Suppressor macrophage treated with lipopolysaccharide for 1 hour (primary cell): ENCODE results near the gene PCDH9.
A peak's percentile ranks its signal among the peaks of the same experiment; 100 is the strongest.

Experiments used
- DNase-seq, 3 donors: peaks; one replicate each; pipeline ENCODE4 v3.0.0-alpha.2; 2020 to 2022

PCDH9 gene

DNA sequence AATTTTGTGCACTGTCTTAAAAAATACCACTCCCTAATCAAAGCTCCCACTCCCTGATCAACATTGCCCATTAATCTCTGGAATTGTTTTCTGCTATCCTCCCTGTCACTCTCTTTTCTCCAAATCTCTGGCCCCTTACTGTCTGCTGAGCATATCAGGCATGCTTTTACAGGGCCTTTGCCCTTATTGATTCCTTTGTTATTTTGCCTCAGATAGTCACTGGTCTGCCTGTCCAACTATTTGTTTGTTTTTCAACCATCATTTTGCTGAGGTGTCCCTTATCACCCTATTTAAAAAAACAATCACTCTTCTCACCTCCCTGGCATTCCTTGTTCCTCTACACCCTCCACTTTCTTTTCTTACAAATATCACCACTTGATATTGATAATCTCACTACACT is 153.0 kb downstream of the PCDH9 start:
- no peak for DNase-seq

GRCh38 chr13:67076378-67076777 is 153.8 kb downstream of the PCDH9 start:
- DNase-seq = no peak

DNA sequence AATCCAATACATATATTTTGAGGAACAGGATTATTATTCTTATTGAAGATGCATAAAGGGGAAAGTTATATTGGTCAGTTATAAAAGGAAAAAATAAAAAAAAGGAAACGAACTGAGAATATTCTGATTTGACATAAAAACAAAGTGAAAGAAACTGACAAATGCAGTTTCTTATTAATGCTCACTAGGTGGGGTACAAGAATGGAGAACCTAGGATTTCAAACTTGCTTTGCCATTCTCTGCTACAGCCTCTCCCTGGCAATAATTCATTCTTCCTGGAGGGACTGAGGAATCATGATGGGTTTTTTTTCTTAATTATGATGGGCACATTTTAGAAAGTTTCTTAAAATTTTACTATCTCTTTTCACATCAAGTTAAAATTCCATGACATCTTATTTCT is 154.9 kb downstream of the PCDH9 start:
- DNase-seq = peak in 1 of 3 donors; percentile 1

DNA sequence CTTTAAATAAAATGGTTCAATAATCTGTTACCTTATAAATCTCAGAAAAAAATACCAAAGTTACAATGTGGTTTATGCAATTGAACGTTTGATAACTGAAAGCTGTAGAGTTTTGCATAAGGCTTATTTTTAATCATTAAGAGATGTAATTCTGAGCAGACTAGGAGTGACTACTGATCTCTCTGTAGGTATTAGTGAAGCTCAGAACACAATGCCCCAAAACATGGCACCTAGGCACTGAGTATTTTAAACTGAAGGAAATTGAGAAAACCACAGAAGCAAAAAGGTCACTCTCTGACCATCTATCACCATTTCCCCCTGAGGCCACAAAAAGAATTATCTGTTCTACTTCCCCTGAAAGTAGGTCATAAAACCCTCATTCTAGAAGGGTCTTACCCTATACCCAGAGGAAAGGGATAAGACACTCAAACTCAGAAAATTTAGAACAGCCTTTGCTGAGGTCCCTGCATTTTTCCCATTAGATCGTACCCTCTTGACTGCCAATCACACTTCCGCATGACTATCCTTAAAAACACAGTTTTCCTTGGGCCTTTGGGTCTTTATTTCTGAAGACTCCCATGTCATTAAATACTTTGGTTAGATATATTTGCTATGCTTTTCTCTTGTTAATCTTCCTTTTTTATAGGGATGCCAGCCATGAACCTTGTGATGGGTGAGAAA is 158.1 kb downstream of the PCDH9 start:
- DNase-seq = no peak

GRCh38 chr13:67070306-67070705 is 159.8 kb downstream of the PCDH9 start:
- no peak for DNase-seq

GRCh38 chr13:67069117-67069767 is 160.9 kb downstream of the PCDH9 start:
- no peak for DNase-seq

DNA sequence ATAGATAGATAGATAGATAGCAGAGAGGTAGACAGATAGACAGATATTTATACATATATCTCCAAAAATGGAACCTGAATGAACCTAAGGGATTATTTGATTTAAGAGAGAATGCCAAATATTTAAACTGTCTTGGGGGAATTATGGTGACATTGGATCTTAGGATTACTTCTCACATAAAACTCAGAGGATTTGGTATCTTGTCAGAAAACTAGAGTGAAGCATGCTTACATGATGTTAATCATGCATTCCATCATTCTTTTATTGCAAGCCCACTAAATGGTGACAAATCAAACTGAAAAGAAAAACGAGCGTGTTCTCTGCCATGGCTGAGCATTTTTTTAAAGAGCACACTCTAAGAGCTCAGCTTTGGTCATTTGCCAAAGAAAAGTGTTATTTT is 165.2 kb downstream of the PCDH9 start:
- DNase-seq = no peak

DNA sequence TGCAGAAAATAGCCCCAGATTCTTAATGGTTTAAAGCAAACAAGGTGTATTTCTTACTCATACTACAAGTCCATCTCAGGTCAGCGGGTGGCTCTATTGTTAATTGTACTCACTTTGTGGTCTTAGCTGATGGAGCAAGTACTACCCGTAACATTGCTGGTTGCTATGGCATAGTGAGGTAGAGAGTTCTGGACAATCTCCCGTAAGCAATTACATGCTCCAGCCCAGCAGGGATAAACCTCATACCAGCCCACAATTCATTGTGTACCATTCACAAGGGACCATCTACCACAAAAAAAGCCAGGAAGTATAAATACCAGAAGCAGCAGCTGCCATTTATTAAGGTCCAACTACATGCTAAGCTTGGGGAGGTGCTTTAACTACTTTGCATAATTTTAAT is 167.1 kb downstream of the PCDH9 start:
- DNase-seq = no peak

DNA sequence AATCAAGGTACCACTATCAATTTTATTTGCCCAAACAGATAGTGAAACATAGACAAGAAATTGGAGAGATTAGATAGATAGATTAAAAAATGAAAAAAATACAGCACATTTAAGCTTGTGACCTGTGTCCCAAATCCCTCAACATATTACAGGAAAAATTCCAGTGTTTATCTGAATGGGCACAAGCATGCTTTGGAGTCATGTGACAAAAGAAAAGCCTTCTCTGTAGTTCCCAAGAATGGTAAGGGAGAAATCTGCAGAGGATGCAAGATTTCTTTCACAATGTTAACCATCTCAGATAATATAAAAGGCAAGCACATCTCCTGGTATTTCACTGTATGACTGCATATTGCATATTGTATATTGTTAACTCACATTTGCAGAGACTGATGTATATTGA is 168.0 kb downstream of the PCDH9 start:
- no peak for DNase-seq

DNA sequence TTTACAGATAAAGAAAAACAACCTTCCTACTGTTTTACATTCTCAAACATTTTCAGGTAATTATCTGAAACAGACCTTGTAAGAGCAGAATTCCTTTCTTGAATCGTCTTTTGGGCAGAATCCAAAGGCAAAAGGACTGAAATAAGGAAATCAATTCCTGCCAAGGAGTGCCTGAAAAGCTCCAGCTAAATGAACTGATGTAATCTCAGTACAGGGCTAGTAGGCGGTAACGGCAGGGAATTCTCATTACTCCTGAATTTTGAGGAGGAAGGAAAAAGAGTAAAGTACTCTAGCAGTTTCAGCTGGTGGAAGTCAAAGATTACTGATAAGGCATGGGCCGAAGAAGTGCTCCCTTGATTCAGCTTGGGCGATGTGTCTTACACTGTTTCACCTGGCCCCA is 168.4 kb downstream of the PCDH9 start:
- DNase-seq = no peak

- no peak for DNase-seq
These were observed 177.3 kb downstream of the PCDH9 start for GRCh38 chr13:67052550-67053490.

DNA sequence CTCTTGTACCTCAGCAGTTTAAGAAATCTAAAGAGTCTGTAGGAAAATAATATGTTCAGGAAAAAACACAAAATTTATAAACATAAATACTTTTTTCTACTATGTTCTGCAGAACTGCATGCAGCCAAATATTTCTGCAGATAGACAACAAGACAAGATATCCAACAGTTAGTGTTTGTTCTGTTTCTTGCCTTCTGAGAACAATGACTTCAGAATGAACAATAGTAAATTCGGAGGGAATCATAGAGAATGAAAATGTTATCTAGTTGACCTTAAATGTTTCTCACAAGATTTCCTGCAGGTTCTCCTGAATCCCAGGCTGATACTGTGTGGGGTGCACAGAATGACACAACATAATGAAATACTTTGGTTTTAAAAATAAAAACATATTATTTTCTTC is 180.4 kb downstream of the PCDH9 start:
- DNase-seq = no peak

GRCh38 chr13:67048821-67049150 is 181.3 kb downstream of the PCDH9 start:
- no peak for DNase-seq

- no peak for DNase-seq
These were observed 181.9 kb downstream of the PCDH9 start for GRCh38 chr13:67048084-67048820.

DNA sequence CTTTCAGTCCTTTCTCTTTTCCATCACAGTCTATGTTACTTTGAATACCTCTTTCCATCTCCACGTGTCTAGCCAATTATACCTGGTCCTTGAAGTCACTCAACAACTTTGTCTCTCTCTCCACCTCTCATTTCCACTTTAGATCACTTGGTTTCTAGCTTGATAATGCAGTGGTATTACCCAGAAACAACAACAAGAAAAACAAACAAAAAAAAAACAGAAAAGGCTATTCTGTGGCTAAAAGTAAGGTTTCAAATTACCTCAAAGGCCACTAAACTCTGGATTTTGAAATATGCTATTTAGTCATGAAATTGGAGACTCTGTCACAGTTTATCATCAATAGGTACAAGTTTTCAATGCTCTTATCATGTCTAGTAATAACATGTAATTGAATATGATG is 184.8 kb downstream of the PCDH9 start:
- no peak for DNase-seq

- DNase-seq = no peak
These were observed 186.2 kb downstream of the PCDH9 start for GRCh38 chr13:67043901-67044300.

GRCh38 chr13:67042556-67042955 is 187.6 kb downstream of the PCDH9 start:
- DNase-seq = no peak

GRCh38 chr13:67036699-67037457 is 193.3 kb downstream of the PCDH9 start:
- no peak for DNase-seq

DNA sequence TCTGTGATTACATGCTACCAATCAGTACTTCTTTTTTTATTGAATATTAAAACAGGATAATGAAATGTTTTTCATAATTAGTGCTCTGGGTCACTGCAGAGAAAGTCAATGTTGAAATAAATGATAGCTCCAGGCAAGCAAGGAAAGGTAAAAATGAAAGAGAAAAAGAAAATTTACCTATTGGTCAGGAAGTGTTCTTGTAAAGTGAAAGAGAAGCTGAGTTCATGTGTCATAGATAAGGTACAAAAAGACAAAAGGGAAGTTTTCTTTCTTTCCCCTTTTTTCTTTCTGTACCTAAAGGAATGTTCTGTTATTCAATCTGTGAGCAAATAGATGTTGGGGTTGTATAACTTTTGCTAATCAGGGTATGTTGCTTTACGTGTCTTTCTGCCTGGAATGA is 197.0 kb downstream of the PCDH9 start:
- no peak for DNase-seq

GRCh38 chr13:67023130-67023876 is 206.8 kb downstream of the PCDH9 start:
- no peak for DNase-seq

- DNase-seq = no peak
These were observed 211.4 kb downstream of the PCDH9 start for GRCh38 chr13:67018775-67019174.

- no peak for DNase-seq
These were observed 212.9 kb downstream of the PCDH9 start for GRCh38 chr13:67017276-67017675.
